ENCODE measurements around the gene USF2.

DNA sequence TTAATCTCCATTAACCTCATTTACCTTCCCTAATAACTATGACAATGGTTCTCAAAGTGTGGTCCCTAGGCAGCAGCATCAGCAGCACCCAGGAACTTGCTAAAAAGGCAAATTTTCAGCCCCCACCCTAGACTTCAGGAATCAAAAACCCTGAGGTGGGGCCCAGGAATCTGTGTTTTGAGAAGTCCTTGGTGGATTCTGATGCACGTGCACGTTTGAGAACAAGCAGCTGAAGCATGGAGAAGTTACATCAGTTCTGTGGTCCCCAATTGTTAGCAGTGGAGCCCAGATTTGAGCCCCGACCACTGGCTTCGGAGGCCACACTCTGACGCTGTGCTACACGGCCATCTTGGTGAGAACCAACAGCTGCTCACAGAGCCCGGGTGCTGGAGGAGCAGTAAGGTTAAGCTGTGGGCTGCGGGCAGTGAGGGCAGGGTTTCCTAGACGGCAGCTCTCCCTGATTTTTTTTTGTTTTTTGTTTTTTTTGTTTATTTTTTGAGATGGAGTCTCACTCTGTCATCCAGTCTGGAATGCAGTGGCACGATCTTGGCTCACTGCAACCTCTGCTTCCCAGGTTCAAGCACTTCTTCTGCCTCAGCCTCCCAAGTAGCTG lies 46.2 kb downstream of the USF2 start:
- TF ChIP-seq EZH2 (IDR thresholded peaks at IDR 0.05; ENCODE audit: borderline replicate concordance) = no peak
- TF ChIP-seq, protein P1, sequence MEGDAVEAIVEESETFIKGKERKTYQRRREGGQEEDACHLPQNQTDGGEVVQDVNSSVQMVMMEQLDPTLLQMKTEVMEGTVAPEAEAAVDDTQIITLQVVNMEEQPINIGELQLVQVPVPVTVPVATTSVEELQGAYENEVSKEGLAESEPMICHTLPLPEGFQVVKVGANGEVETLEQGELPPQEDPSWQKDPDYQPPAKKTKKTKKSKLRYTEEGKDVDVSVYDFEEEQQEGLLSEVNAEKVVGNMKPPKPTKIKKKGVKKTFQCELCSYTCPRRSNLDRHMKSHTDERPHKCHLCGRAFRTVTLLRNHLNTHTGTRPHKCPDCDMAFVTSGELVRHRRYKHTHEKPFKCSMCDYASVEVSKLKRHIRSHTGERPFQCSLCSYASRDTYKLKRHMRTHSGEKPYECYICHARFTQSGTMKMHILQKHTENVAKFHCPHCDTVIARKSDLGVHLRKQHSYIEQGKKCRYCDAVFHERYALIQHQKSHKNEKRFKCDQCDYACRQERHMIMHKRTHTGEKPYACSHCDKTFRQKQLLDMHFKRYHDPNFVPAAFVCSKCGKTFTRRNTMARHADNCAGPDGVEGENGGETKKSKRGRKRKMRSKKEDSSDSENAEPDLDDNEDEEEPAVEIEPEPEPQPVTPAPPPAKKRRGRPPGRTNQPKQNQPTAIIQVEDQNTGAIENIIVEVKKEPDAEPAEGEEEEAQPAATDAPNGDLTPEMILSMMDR (IDR thresholded peaks at IDR 0.05; ENCODE audit: poor library complexity) = no peak
- no peak for TF ChIP-seq EZH2phosphoT487 (IDR thresholded peaks at IDR 0.05; ENCODE audit: low read depth, severe bottlenecking, unreplicated experiment)

Measured in hepatocyte (in vitro differentiated cells).